ENCODE data around the gene RBM28. TPM values are rescaled to one million over a fixed set of nuclear protein-coding genes. Genes with fewer than 3 reads are reported as not detected.

RBM28 gene
- polyA plus RNA-seq, 1 experiment, result 14.8 TPM

GRCh38 chr7:128389618-128390329 lies 46.1 kb upstream of the RBM28 start:
- DNase-seq (ENCODE audit: low read depth), result no peak
- peaks cover 8% of the 10 kb centered on the region for H3K27me3 ChIP-seq (ENCODE audit: control insufficient read depth, insufficient read depth, low read length)
- no peak overlapping the region for H3K4me3 ChIP-seq (ENCODE audit: low read depth, low read length)
- TF ChIP-seq, protein P1, sequence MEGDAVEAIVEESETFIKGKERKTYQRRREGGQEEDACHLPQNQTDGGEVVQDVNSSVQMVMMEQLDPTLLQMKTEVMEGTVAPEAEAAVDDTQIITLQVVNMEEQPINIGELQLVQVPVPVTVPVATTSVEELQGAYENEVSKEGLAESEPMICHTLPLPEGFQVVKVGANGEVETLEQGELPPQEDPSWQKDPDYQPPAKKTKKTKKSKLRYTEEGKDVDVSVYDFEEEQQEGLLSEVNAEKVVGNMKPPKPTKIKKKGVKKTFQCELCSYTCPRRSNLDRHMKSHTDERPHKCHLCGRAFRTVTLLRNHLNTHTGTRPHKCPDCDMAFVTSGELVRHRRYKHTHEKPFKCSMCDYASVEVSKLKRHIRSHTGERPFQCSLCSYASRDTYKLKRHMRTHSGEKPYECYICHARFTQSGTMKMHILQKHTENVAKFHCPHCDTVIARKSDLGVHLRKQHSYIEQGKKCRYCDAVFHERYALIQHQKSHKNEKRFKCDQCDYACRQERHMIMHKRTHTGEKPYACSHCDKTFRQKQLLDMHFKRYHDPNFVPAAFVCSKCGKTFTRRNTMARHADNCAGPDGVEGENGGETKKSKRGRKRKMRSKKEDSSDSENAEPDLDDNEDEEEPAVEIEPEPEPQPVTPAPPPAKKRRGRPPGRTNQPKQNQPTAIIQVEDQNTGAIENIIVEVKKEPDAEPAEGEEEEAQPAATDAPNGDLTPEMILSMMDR (IDR thresholded peaks at IDR 0.05; ENCODE audit: insufficient read depth, low read depth, low read length), result no peak
- ChIA-PET CTCF (interaction anchor here (0.9 to 16.7 kb wide), 8 partner anchors 9 to 72 kb away, joined by 3 to 422 read pairs (median 8); partner anchors contain the start of gene RBM28), POLR2A (no interaction called here)
- peaks cover 19% of the 10 kb centered on the region for H3K36me3 ChIP-seq (ENCODE audit: control insufficient read depth, insufficient read depth, low read length)

DNA sequence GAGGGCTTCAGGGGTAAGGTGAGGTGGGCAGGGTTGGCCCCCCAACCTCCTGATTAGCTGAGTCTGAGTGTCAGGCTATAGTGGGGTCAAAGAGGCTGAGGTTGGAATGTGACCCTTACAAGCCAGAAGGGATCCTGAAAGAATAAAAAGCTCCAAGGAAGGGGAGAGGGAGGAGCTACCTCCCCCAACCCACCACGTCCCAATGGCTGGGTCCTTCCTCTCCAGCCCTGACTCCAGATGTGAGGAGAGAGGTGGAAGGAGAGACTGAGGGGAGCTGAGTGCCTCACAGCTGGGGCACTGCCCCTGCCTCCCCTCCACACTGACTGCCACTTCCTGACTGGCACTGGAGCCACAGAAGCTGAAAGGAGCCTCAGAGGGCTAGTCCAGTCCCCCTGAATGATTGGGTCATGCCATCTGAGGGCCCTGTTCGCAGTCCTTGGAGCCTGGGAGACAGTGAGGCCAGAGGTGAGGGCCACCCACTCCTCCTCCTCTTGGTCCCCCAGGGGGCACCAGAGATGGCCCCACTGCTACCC lies 45.4 kb upstream of the RBM28 start:
- Histone ChIP-seq H3K4me3 (ENCODE audit: low read depth, low read length) (no peak overlapping the region), H3K27me3 (ENCODE audit: control insufficient read depth, insufficient read depth, low read length) (peaks cover 8% of the 10 kb centered on the region), H3K36me3 (ENCODE audit: control insufficient read depth, insufficient read depth, low read length) (peaks cover 14% of the 10 kb centered on the region)
- CTCF ChIA-PET, result interaction anchor here (0.9 to 16.7 kb wide), 7 partner anchors 10 to 72 kb away, joined by 3 to 422 read pairs (median 12); partner anchors contain the start of gene RBM28
- TF ChIP-seq, protein P1 (IDR thresholded peaks at IDR 0.05; ENCODE audit: insufficient read depth, low read depth, low read length), result no peak
- POLR2A ChIA-PET, result no interaction called here
- DNase-seq (ENCODE audit: low read depth), result no peak

DNA sequence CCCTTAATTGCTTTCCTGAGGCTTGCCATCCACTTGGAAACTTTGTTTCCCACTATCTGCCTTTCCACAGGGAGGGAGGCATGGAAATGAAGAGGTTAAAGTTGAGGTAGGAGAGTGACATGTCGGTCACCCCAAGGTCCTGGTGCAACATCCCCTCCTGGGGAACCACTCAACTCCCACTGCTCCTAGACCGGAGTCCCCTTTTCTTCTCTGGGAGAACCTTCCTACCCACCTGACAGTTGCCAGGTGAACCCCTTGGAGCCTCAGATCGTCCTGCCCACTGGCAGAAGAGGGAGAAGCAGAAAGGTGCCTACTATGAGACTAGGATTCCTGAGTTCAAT lies 44.4 kb upstream of the RBM28 start:
- DNase-seq (ENCODE audit: low read depth), result no peak

DNA sequence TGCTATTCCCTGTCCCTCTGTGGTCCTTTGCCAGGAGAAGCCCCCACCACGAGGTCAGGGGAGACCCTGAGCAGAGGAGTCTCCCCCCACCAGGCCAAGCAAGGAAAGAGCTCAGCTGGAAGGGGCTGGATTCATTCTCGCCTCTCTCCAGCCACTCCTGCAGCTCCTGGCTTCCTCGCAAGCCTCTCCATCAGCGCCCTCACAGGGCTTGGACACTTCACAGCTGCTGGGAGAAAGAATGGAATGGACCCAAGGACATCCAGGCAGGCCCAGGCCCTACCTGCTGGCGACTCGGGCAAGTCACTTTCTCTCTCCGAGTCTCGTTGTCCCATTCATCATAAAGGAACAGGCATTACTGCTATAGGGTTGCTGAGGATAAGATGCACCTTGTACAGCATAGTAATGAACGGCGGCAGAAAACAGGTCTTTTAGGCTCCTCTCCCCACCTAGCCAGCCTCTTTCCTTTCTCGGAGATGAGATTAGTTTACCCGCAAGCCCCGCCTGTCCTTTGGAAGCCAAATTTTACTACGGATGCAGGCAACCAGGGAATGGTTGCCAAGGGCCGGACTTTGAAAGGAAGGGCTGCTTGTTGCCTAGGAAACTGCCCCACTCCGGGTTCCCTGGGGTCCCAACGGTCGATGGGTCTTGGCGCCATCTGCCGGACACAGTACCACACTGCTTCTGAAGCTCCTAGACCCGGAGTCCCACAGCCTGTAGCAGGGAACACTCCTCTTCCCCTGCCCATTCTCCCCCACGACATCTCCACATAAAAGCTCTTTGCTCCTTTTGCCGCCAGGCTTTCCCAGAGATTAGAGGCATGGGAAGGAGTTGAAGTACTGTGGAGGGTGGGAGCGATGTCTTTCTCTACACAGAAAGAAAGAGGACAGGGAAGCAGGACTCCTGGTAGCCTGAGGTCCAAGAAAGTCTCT lies 43.8 kb upstream of the RBM28 start:
- DNase-seq (ENCODE audit: low read depth), result no peak
- Histone ChIP-seq H3K4me3 (ENCODE audit: low read depth, low read length) (no peak overlapping the region), H3K36me3 (ENCODE audit: control insufficient read depth, insufficient read depth, low read length) (peaks cover 3% of the 10 kb centered on the region), H3K27me3 (ENCODE audit: control insufficient read depth, insufficient read depth, low read length) (peaks cover 9% of the 10 kb centered on the region)
- POLR2A ChIA-PET, result no interaction called here
- CTCF ChIA-PET, result interaction anchor here (0.6 to 16.7 kb wide), 25 partner anchors 9 to 823 kb away, joined by 3 to 422 read pairs (median 6); partner anchors contain the start of genes IMPDH1, PRRT4 and RBM28
- TF ChIP-seq, protein P1 (IDR thresholded peaks at IDR 0.05; ENCODE audit: insufficient read depth, low read depth, low read length), result peak; percentile 87

More for the DNA sequence above, 44.4 kb upstream of the RBM28 start:
- POLR2A ChIA-PET, result no interaction called here
- H3K36me3 ChIP-seq (ENCODE audit: control insufficient read depth, insufficient read depth, low read length), result peaks cover 8% of the 10 kb centered on the region
- no peak overlapping the region for H3K4me3 ChIP-seq (ENCODE audit: low read depth, low read length)
- TF ChIP-seq, protein P1 (IDR thresholded peaks at IDR 0.05; ENCODE audit: insufficient read depth, low read depth, low read length), result no peak
- peaks cover 8% of the 10 kb centered on the region for H3K27me3 ChIP-seq (ENCODE audit: control insufficient read depth, insufficient read depth, low read length)
- CTCF ChIA-PET, result interaction anchor here (0.6 to 16.7 kb wide), 22 partner anchors 10 to 823 kb away, joined by 3 to 422 read pairs (median 6); partner anchors contain the start of genes IMPDH1, PRRT4 and RBM28
